Esophagus (tissue), 2 donors: ENCODE data around the gene ULK2. TPM values are rescaled to one million over a fixed set of nuclear protein-coding genes. Genes with fewer than 3 reads are reported as not detected.

Source experiments
- H3K27ac ChIP-seq, 2 donors: one replicate each; pipeline ENCODE4 v1.5.1; 2013; ENCODE audit warnings: low read depth in 2 of 2, mild to moderate bottlenecking in 2 of 2, inconsistent platforms in 1 of 2, low read length in 1 of 2, moderate library complexity in 1 of 2
- H3K27me3 ChIP-seq, 2 donors: one replicate each; pipeline ENCODE4 v1.6.1; 2013; ENCODE audit warnings: low read length in 2 of 2, control low read depth in 1 of 2, mild to moderate bottlenecking in 1 of 2; ENCODE audit not compliant: insufficient read depth in 2 of 2, control insufficient read depth in 1 of 2
- H3K36me3 ChIP-seq, 2 donors: one replicate each; pipeline ENCODE4 v1.6.1; 2013; ENCODE audit warnings: low read length in 1 of 2; ENCODE audit not compliant: control insufficient read depth in 2 of 2, insufficient read depth in 2 of 2
- H3K4me1 ChIP-seq, 2 donors: one replicate each; pipeline ENCODE4 v1.6.1; 2013; ENCODE audit warnings: low read length in 1 of 2; ENCODE audit not compliant: control insufficient read depth in 2 of 2, insufficient read depth in 2 of 2
- H3K4me3 ChIP-seq, 2 donors: one replicate each; pipeline ENCODE4 v1.5.1; 2013; ENCODE audit warnings: low read length in 2 of 2, mild to moderate bottlenecking in 2 of 2, low read depth in 1 of 2, moderate library complexity in 1 of 2
- H3K9me3 ChIP-seq, 2 donors: one replicate each; pipeline ENCODE4 v1.6.1; 2013; ENCODE audit warnings: mild to moderate bottlenecking in 2 of 2, low read depth in 1 of 2, low read length in 1 of 2, moderate library complexity in 1 of 2; ENCODE audit not compliant: control insufficient read depth in 2 of 2, insufficient read depth in 1 of 2
- WGBS, 2 donors: extraction: QIAGEN DNeasy Blood & Tissue Kit; methylation state at CpG; one replicate each; pipeline ENCODE4 v1.1.7; 2013; 5-methylcytosine and 5-hydroxymethylcytosine counted together
- polyA plus RNA-seq, 2 donors: library from polyadenylated mRNA; stranded (reverse); fragments of 200-250 nt; gene quantifications; one replicate each; pipeline ENCODE4 v1.2.3, GENCODE V29; 2013
- donor health status: healthy with polysubstance abuse.
- donor health status: Bipolar disorder and iron deficiency.

ULK2 gene
- polyA plus RNA-seq, 2 donors, result 4.2 to 5.4 TPM

- H3K36me3 ChIP-seq, result no peaks in the 10 kb centered on the region
- H3K27ac ChIP-seq, result no peak overlapping the region
- peaks cover 0 to 4% of the 10 kb centered on the region in 2 donors for H3K4me1 ChIP-seq
- no peak overlapping the region for H3K4me3 ChIP-seq
- H3K9me3 ChIP-seq, result no peaks in the 10 kb centered on the region
- 97 to 98% methylated on average over 2 of the region's 2 CpGs for WGBS, 2 donors
- H3K27me3 ChIP-seq, result no peaks in the 10 kb centered on the region
Observed at GRCh38 chr17:19763416-19763815, 104.3 kb downstream of the ULK2 start.

- 33 to 40% methylated on average over 15 of the region's 15 CpGs for WGBS, 2 donors
- Histone ChIP-seq H3K36me3 (no peaks in the 10 kb centered on the region), H3K27me3 (no peaks in the 10 kb centered on the region), H3K9me3 (no peaks in the 10 kb centered on the region), H3K27ac (no peak overlapping the region), H3K4me3 (no peak overlapping the region), H3K4me1 (peaks cover 0 to 4% of the 10 kb centered on the region in 2 donors)
Observed at GRCh38 chr17:19762515-19762961, 105.2 kb downstream of the ULK2 start.

- H3K36me3 ChIP-seq, result no peaks in the 10 kb centered on the region
- no peaks in the 10 kb centered on the region for H3K9me3 ChIP-seq
- no peak overlapping the region for H3K4me3 ChIP-seq
- H3K4me1 ChIP-seq, result peaks cover 0 to 4% of the 10 kb centered on the region in 2 donors
- no peaks in the 10 kb centered on the region for H3K27me3 ChIP-seq
- 75 to 76% methylated on average over 9 of the region's 9 CpGs for WGBS, 2 donors
- H3K27ac ChIP-seq, result no peak overlapping the region
Observed at GRCh38 chr17:19760746-19761145, 107.0 kb downstream of the ULK2 start.

- Histone ChIP-seq H3K27me3 (no peaks in the 10 kb centered on the region), H3K9me3 (no peaks in the 10 kb centered on the region), H3K4me3 (no peak overlapping the region), H3K27ac (no peak overlapping the region), H3K4me1 (peaks cover 0 to 4% of the 10 kb centered on the region in 2 donors), H3K36me3 (no peaks in the 10 kb centered on the region)
- 82 to 83% methylated on average over 23 to 24 of the region's 24 CpGs for WGBS, 2 donors
Observed at GRCh38 chr17:19759568-19760549, 107.9 kb downstream of the ULK2 start.

- H3K27me3 ChIP-seq, result no peaks in the 10 kb centered on the region
- 91 to 92% methylated on average over 11 to 12 of the region's 12 CpGs for WGBS, 2 donors
- H3K27ac ChIP-seq, result no peak overlapping the region
- H3K4me1 ChIP-seq, result peaks cover 4 to 8% of the 10 kb centered on the region in 2 donors
- H3K9me3 ChIP-seq, result no peaks in the 10 kb centered on the region
- no peak overlapping the region for H3K4me3 ChIP-seq
- no peaks in the 10 kb centered on the region for H3K36me3 ChIP-seq
Observed at GRCh38 chr17:19757536-19758180, 110.1 kb downstream of the ULK2 start.

GRCh38 chr17:19756546-19756945 lies 111.2 kb downstream of the ULK2 start:
- Histone ChIP-seq H3K4me1 (peaks cover 0 to 8% of the 10 kb centered on the region in 2 donors), H3K27me3 (no peaks in the 10 kb centered on the region), H3K27ac (no peak overlapping the region), H3K9me3 (no peaks in the 10 kb centered on the region), H3K36me3 (no peaks in the 10 kb centered on the region), H3K4me3 (no peak overlapping the region)
- whole genome bisulfite sequencing, 2 donors, result 73 to 79% methylated on average over 10 of the region's 10 CpGs

GRCh38 chr17:19755821-19756510 lies 111.8 kb downstream of the ULK2 start:
- no peaks in the 10 kb centered on the region for H3K36me3 ChIP-seq
- H3K27ac ChIP-seq, result no peak overlapping the region
- peaks cover 0 to 9% of the 10 kb centered on the region in 2 donors for H3K4me1 ChIP-seq
- no peaks in the 10 kb centered on the region for H3K27me3 ChIP-seq
- H3K4me3 ChIP-seq, result no peak overlapping the region
- H3K9me3 ChIP-seq, result no peaks in the 10 kb centered on the region
- 86 to 90% methylated on average over 11 of the region's 11 CpGs for WGBS, 2 donors

- WGBS, 2 donors, result 84 to 91% methylated on average over 6 of the region's 6 CpGs
- Histone ChIP-seq H3K36me3 (no peaks in the 10 kb centered on the region), H3K27ac (no peak overlapping the region), H3K4me1 (peaks cover 0 to 14% of the 10 kb centered on the region in 2 donors), H3K27me3 (no peaks in the 10 kb centered on the region), H3K4me3 (no peak overlapping the region), H3K9me3 (no peaks in the 10 kb centered on the region)
Observed at GRCh38 chr17:19755392-19755791, 112.3 kb downstream of the ULK2 start.

GRCh38 chr17:19753661-19754463 lies 113.9 kb downstream of the ULK2 start:
- no peak overlapping the region for H3K4me3 ChIP-seq
- peaks cover 6 to 18% of the 10 kb centered on the region in 2 donors for H3K4me1 ChIP-seq
- WGBS, 2 donors, result 50 to 65% methylated on average over 12 of the region's 12 CpGs

More at GRCh38 chr17:19753661-19754463, 113.9 kb downstream of the ULK2 start:
- H3K36me3 ChIP-seq, result no peaks in the 10 kb centered on the region
- H3K27ac ChIP-seq, result peak overlapping the region; percentile 90
- H3K9me3 ChIP-seq, result no peaks in the 10 kb centered on the region
- no peaks in the 10 kb centered on the region for H3K27me3 ChIP-seq
